ENCODE measurements around the gene MIEF2. TPM values are rescaled to one million over a fixed set of nuclear protein-coding genes. Genes with fewer than 3 reads are reported as not detected.

The MIEF2 gene
- total RNA-seq, 1 donor from 2014 or later, result 29.6 TPM

DNA sequence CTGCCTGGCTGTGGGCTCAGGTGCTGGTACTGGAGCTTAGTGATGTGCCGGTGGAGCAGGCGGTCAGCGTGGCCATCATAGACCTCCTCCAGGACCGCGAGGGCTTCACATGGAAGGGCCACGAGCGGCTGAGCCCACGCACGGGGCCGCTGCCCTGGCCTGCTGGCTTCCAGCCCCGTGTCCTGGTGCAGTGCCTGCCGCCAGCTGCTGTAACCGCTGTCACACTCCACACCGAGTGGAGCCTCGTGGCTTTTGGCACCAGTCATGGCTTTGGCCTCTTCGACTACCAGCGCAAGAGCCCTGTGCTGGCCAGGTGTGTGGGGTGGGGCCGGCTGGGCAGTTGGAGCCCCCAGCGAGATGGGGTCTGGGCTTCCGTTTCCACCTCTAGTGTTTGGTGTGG, 23.0 kb upstream of the MIEF2 start:
- peaks cover 2% of the 10 kb centered on the region for H3K36me3 ChIP-seq (ENCODE audit: control insufficient read depth, insufficient read depth, low read length)
- TF ChIP-seq, protein P1, sequence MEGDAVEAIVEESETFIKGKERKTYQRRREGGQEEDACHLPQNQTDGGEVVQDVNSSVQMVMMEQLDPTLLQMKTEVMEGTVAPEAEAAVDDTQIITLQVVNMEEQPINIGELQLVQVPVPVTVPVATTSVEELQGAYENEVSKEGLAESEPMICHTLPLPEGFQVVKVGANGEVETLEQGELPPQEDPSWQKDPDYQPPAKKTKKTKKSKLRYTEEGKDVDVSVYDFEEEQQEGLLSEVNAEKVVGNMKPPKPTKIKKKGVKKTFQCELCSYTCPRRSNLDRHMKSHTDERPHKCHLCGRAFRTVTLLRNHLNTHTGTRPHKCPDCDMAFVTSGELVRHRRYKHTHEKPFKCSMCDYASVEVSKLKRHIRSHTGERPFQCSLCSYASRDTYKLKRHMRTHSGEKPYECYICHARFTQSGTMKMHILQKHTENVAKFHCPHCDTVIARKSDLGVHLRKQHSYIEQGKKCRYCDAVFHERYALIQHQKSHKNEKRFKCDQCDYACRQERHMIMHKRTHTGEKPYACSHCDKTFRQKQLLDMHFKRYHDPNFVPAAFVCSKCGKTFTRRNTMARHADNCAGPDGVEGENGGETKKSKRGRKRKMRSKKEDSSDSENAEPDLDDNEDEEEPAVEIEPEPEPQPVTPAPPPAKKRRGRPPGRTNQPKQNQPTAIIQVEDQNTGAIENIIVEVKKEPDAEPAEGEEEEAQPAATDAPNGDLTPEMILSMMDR (IDR thresholded peaks at IDR 0.05; ENCODE audit: insufficient read depth, low read length, poor library complexity, severe bottlenecking), result no peak
- H3K27me3 ChIP-seq (ENCODE audit: control insufficient read depth, insufficient read depth, low read length), result no peaks in the 10 kb centered on the region

DNA sequence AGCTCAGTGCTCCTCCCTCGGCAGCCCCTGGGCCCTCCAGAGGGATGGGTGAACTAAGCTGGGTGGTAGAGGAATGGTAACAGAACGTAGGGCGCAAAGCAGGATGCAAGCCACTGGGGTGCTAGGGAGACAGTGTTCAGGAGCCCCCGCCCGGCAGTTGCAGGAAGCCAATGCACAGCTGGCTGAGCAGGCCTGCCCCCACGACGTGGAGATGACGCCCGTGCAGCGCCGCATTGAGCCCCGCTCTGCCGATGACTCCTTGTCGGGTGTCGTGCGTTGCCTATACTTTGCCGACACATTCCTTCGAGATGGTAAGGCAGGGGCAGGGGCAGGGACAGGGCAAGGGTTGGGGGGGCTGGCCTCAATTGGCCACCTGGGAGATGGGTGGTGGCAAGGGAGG, 22.2 kb upstream of the MIEF2 start:
- peaks cover 2% of the 10 kb centered on the region for H3K36me3 ChIP-seq (ENCODE audit: control insufficient read depth, insufficient read depth, low read length)
- no peak for DNase-seq (ENCODE audit: low read depth)
- H3K27me3 ChIP-seq (ENCODE audit: control insufficient read depth, insufficient read depth, low read length), result no peaks in the 10 kb centered on the region
- H3K4me3 ChIP-seq (ENCODE audit: low read depth, low read length), result no peak overlapping the region
- TF ChIP-seq, protein P1 (IDR thresholded peaks at IDR 0.05; ENCODE audit: insufficient read depth, low read length, poor library complexity, severe bottlenecking), result no peak

More for the DNA sequence above, 23.0 kb upstream of the MIEF2 start:
- no peak overlapping the region for H3K4me3 ChIP-seq (ENCODE audit: low read depth, low read length)
- no peak for DNase-seq (ENCODE audit: low read depth)

DNA sequence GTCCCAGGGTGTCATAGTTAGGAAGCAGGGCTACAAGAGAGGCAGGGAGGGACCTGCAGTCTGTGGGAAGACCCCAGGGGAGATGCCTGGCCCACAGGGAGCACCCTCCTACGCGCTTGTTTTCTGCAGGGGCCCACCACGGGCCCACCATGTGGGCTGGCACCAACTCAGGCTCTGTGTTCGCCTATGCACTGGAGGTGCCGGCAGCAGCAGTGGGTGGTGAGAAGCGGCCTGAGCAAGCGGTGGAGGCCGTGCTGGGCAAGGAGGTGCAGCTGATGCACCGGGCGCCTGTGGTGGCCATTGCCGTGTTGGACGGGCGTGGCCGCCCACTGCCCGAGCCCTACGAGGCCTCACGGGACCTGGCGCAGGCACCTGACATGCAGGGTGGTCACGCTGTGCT, 20.0 kb upstream of the MIEF2 start:
- H3K27me3 ChIP-seq (ENCODE audit: control insufficient read depth, insufficient read depth, low read length), result no peaks in the 10 kb centered on the region
- TF ChIP-seq, protein P1 (IDR thresholded peaks at IDR 0.05; ENCODE audit: insufficient read depth, low read length, poor library complexity, severe bottlenecking), result no peak
- DNase-seq (ENCODE audit: low read depth), result no peak
- no peak overlapping the region for H3K4me3 ChIP-seq (ENCODE audit: low read depth, low read length)
- no peaks in the 10 kb centered on the region for H3K36me3 ChIP-seq (ENCODE audit: control insufficient read depth, insufficient read depth, low read length)

DNA sequence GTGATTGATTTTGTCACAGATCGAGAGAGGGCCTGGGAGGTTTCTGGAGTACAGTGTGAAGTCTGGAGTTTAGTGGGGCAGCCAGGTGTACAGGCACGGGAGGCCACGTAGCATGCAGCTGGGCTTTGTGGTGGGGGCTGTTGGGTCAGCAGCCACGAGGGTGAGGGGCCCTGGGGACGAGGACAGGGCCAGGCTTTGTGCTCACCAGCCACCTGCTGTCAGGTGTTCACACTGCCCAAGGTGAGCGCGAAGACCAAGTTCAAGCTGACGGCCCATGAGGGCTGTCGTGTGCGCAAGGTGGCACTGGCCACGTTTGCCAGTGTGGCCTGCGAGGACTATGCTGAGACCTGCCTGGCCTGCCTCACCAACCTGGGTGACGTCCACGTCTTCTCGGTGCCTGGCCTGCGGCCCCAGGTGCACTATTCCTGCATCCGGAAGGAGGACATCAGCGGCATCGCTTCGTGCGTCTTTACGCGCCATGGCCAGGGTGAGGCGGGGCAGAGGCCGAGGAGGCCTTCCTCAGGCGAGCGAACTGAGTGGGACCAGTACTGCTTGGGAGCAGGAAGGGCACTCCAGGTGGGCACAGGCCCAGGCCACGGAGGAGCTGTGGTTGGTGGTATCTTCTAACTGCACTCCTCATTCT, 19.1 kb upstream of the MIEF2 start:
- DNase-seq (ENCODE audit: low read depth), result no peak
- TF ChIP-seq, protein P1 (IDR thresholded peaks at IDR 0.05; ENCODE audit: insufficient read depth, low read length, poor library complexity, severe bottlenecking), result no peak
- Histone ChIP-seq H3K36me3 (ENCODE audit: control insufficient read depth, insufficient read depth, low read length) (no peaks in the 10 kb centered on the region), H3K4me3 (ENCODE audit: low read depth, low read length) (no peak overlapping the region), H3K27me3 (ENCODE audit: control insufficient read depth, insufficient read depth, low read length) (no peaks in the 10 kb centered on the region)

DNA sequence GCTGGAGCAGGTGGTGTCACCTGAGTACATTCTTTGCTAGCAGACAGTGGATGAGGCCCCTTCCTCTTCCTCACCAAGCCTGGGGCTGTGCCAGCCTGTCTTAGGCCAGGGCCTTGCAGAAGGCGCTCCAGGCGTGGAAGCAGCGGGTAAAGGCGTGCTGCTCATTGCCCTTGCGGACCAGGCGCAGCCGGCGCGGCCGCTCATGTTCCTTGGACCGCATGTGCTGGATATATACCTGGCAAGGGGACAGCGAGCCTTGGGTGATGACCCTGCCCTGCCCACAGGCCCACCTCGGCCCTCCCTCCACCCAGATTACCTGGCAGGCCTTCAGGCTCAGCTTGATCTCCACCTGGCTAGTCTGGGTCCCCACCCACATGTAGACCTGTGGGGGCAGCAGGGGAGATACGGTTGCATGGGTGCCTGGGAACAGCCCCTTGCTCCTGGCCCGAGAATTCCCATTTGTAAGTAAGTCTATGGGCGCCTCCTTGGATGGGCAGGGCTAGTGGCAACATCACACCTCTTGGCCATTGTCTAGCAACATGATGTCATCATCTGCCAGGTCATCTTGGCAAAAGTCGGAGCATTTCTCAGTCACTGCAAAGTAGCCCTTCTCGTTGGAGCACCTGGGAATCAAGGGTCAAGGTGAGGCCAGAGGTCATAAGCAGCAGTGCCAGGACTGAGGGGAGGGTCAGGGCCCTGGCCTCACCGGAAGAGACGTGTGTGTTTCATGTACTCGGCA, 15.3 kb upstream of the MIEF2 start:
- Histone ChIP-seq H3K4me3 (ENCODE audit: low read depth, low read length) (no peak overlapping the region), H3K27me3 (ENCODE audit: control insufficient read depth, insufficient read depth, low read length) (no peaks in the 10 kb centered on the region), H3K36me3 (ENCODE audit: control insufficient read depth, insufficient read depth, low read length) (peaks cover 7% of the 10 kb centered on the region)
- DNase-seq (ENCODE audit: low read depth), result no peak
- TF ChIP-seq, protein P1 (IDR thresholded peaks at IDR 0.05; ENCODE audit: insufficient read depth, low read length, poor library complexity, severe bottlenecking), result no peak

All from kidney epithelial cell (primary cell).